ENCODE results near the gene FMN2.

The FMN2 gene

DNA sequence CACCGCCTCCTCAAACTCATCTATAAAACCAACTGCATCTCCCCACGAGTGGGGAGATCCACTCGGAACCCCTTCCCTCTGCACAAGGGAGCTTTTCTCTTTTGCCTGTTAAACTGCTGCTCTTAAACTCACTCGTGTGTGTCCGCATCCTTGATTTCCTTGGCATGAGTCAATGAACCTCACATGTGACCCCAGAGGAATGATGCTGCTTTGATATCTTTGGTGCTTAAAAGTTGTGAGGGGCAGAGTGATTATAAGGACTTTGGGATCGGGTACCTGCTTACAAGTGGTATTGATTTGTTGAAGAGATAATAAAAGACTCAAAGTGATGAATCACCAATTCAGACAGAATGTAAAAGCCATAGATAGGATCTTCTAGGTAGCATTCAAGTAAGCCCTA lies 394.9 kb downstream of the FMN2 start:
- no peaks in the 10 kb centered on the region for H3K27me3 ChIP-seq (ENCODE audit: control insufficient read depth in 1 of 2, insufficient read depth in 2 of 2, low read length in 2 of 2)
- H3K4me3 ChIP-seq (ENCODE audit: low read depth in 1 of 2, low read length in 2 of 2): no peak overlapping the region
- no peaks in the 10 kb centered on the region for H3K4me1 ChIP-seq (ENCODE audit: control insufficient read depth in 1 of 2, insufficient read depth in 2 of 2, low read length in 2 of 2)
- H3K9me3 ChIP-seq (ENCODE audit: control insufficient read depth in 1 of 2, low read length in 2 of 2): no peaks in the 10 kb centered on the region
- no peak overlapping the region for H3K9ac ChIP-seq (ENCODE audit: low read depth in 1 of 2, low read length in 2 of 2)
- H3K27ac ChIP-seq (ENCODE audit: low read depth, low read length): no peak overlapping the region
- H3K36me3 ChIP-seq (ENCODE audit: control insufficient read depth in 1 of 2, insufficient read depth in 2 of 2, low read length in 2 of 2): no peaks in the 10 kb centered on the region

DNA sequence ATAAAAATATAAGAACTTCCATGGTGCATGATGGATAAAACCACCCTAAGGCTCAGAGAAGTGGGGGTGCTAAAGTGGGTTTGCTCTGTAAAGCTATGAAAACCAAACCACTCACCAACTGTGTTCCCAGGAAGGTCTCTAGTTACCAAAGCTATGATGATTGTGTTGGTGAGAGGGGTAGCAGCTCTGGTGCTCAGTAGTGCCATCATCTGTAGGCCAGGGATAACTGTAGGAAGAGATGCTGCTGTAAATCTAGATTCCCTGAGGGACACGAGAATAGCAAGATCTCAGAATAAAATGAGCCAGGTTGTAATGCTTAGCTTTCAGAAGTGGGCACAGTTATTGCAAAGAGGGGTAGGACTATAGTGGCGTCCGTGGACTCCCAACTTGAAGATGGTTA lies 395.8 kb downstream of the FMN2 start:
- Histone ChIP-seq H3K4me1 (ENCODE audit: control insufficient read depth in 1 of 2, insufficient read depth in 2 of 2, low read length in 2 of 2) (no peaks in the 10 kb centered on the region), H3K9me3 (ENCODE audit: control insufficient read depth in 1 of 2, low read length in 2 of 2) (no peaks in the 10 kb centered on the region), H3K36me3 (ENCODE audit: control insufficient read depth in 1 of 2, insufficient read depth in 2 of 2, low read length in 2 of 2) (no peaks in the 10 kb centered on the region), H3K4me3 (ENCODE audit: low read depth in 1 of 2, low read length in 2 of 2) (no peak overlapping the region), H3K27me3 (ENCODE audit: control insufficient read depth in 1 of 2, insufficient read depth in 2 of 2, low read length in 2 of 2) (no peaks in the 10 kb centered on the region), H3K9ac (ENCODE audit: low read depth in 1 of 2, low read length in 2 of 2) (no peak overlapping the region), H3K27ac (ENCODE audit: low read depth, low read length) (no peak overlapping the region)

DNA sequence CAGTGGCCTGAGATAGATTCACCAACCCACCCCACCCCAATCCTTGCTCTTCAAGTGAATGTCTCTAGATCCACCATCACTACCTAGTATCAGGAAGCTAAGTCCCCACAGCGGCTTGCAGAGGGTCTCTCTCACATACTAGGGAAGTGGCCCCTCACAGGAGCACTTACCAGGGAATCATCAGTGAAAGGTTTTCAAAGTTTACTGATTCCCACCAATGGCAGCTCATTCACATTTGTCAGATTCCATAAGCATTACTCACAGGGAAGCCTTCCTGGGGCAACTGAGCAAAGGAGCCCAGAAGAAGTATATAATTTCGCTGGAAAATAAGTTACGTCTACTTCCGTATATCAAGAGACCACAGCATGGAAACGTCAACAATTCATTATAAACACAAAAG lies 399.5 kb downstream of the FMN2 start:
- no peaks in the 10 kb centered on the region for H3K36me3 ChIP-seq (ENCODE audit: control insufficient read depth in 1 of 2, insufficient read depth in 2 of 2, low read length in 2 of 2)
- no peak overlapping the region for H3K4me3 ChIP-seq (ENCODE audit: low read depth in 1 of 2, low read length in 2 of 2)
- no peaks in the 10 kb centered on the region for H3K27me3 ChIP-seq (ENCODE audit: control insufficient read depth in 1 of 2, insufficient read depth in 2 of 2, low read length in 2 of 2)
- H3K4me1 ChIP-seq (ENCODE audit: control insufficient read depth in 1 of 2, insufficient read depth in 2 of 2, low read length in 2 of 2): no peaks in the 10 kb centered on the region
- no peak overlapping the region for H3K27ac ChIP-seq (ENCODE audit: low read depth, low read length)
- no peaks in the 10 kb centered on the region for H3K9me3 ChIP-seq (ENCODE audit: control insufficient read depth in 1 of 2, low read length in 2 of 2)
- H3K9ac ChIP-seq (ENCODE audit: low read depth in 1 of 2, low read length in 2 of 2): no peak overlapping the region

DNA sequence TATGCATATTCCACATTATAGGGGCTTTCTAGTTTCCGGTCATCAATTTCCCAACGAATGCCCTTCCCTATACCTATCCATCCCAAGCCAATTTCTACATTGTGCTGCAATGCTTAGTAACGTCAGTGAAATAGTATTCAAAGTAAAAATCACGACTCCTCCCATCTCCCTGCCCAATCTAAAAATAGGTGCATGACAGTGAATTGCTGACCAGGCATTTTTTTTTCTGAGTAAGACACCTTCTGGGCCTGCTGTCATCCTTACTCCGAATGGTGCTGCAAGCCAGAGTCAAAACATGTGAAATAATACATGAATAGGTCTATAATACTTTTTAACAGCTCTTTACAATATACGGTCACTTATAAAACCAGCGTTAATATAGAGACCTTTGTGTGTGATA lies 400.1 kb downstream of the FMN2 start:
- Histone ChIP-seq H3K9ac (ENCODE audit: low read depth in 1 of 2, low read length in 2 of 2) (no peak overlapping the region), H3K4me1 (ENCODE audit: control insufficient read depth in 1 of 2, insufficient read depth in 2 of 2, low read length in 2 of 2) (no peaks in the 10 kb centered on the region), H3K4me3 (ENCODE audit: low read depth in 1 of 2, low read length in 2 of 2) (no peak overlapping the region), H3K9me3 (ENCODE audit: control insufficient read depth in 1 of 2, low read length in 2 of 2) (no peaks in the 10 kb centered on the region), H3K27ac (ENCODE audit: low read depth, low read length) (no peak overlapping the region), H3K36me3 (ENCODE audit: control insufficient read depth in 1 of 2, insufficient read depth in 2 of 2, low read length in 2 of 2) (no peaks in the 10 kb centered on the region), H3K27me3 (ENCODE audit: control insufficient read depth in 1 of 2, insufficient read depth in 2 of 2, low read length in 2 of 2) (no peaks in the 10 kb centered on the region)

DNA sequence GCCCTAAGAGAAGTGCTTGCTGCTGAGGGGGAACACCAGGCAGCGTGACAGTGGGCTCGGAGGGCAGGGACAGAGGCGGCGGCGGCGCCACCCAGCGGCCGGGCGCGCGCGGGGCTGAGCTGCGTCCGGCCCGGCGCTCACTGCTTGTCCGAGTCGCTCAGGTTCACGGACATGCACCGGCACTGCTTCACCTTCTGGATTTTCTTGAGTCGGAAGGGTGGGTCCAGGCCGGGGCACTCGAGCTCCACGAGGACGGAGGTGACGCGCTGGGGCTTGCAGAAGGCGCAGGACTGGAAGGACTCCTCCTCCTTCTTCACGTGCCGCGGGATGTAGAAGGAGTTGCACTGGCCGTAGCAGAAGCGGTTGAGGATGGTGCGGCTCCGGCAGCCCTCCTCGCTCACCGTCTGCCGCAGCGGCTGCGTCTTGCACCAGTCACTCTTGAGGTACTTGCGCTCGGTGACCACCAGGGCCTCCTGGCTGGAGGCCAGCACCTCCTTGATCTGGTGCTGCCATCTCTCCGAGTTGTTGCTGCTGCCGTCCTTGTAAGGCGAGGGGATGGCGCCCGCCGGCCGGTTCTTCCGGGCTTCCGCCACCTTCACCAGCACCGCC lies 401.3 kb downstream of the FMN2 start:
- Histone ChIP-seq H3K27ac (ENCODE audit: low read depth, low read length) (no peak overlapping the region), H3K9ac (ENCODE audit: low read depth in 1 of 2, low read length in 2 of 2) (no peak overlapping the region), H3K4me3 (ENCODE audit: low read depth in 1 of 2, low read length in 2 of 2) (no peak overlapping the region), H3K27me3 (ENCODE audit: control insufficient read depth in 1 of 2, insufficient read depth in 2 of 2, low read length in 2 of 2) (no peaks in the 10 kb centered on the region), H3K4me1 (ENCODE audit: control insufficient read depth in 1 of 2, insufficient read depth in 2 of 2, low read length in 2 of 2) (no peaks in the 10 kb centered on the region), H3K36me3 (ENCODE audit: control insufficient read depth in 1 of 2, insufficient read depth in 2 of 2, low read length in 2 of 2) (no peaks in the 10 kb centered on the region), H3K9me3 (ENCODE audit: control insufficient read depth in 1 of 2, low read length in 2 of 2) (no peaks in the 10 kb centered on the region)

DNA sequence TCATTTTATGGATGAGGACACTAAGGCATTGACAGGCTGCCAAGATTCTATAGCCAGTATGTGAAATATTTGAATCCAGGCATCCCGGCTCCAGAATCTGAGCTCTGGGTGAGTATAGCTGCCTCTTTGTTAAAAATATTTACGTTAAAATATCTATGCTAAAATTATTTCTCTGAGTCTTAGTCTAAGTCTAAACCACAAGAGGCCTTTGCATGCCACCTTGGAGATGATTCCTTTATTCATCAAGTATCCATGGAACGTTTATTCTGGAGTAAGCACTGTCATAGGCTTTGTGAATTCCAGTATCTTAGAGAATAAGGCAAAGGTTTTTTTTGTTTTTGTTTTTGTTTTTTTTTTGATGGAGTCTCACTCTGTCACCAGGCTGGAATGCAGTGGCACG lies 403.9 kb downstream of the FMN2 start:
- Histone ChIP-seq H3K27ac (ENCODE audit: low read depth, low read length) (no peak overlapping the region), H3K36me3 (ENCODE audit: control insufficient read depth in 1 of 2, insufficient read depth in 2 of 2, low read length in 2 of 2) (no peaks in the 10 kb centered on the region), H3K4me1 (ENCODE audit: control insufficient read depth in 1 of 2, insufficient read depth in 2 of 2, low read length in 2 of 2) (no peaks in the 10 kb centered on the region), H3K9ac (ENCODE audit: low read depth in 1 of 2, low read length in 2 of 2) (no peak overlapping the region), H3K9me3 (ENCODE audit: control insufficient read depth in 1 of 2, low read length in 2 of 2) (no peaks in the 10 kb centered on the region), H3K4me3 (ENCODE audit: low read depth in 1 of 2, low read length in 2 of 2) (no peak overlapping the region), H3K27me3 (ENCODE audit: control insufficient read depth in 1 of 2, insufficient read depth in 2 of 2, low read length in 2 of 2) (no peaks in the 10 kb centered on the region)

DNA sequence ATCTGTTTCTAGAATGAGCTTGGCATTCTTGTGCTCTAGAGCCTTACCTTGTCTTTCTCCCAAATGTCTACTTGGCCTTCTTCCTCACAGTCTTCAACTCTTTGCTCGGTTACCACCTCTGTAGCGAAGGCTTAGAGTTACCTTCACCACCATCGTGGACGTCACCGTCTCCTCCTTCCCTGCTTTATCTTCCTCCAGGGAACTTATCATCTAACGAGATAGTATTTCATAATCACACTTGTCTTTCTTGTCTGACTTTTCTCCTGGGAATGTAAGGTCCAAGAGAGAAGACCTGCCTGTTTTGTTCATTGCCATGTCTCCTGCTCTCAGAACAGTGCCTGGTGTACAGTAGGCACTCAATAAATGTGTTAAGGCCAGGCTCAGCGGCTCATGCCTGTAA lies 404.7 kb downstream of the FMN2 start:
- H3K27me3 ChIP-seq (ENCODE audit: control insufficient read depth in 1 of 2, insufficient read depth in 2 of 2, low read length in 2 of 2): no peaks in the 10 kb centered on the region
- no peaks in the 10 kb centered on the region for H3K4me1 ChIP-seq (ENCODE audit: control insufficient read depth in 1 of 2, insufficient read depth in 2 of 2, low read length in 2 of 2)
- no peak overlapping the region for H3K9ac ChIP-seq (ENCODE audit: low read depth in 1 of 2, low read length in 2 of 2)
- no peaks in the 10 kb centered on the region for H3K36me3 ChIP-seq (ENCODE audit: control insufficient read depth in 1 of 2, insufficient read depth in 2 of 2, low read length in 2 of 2)
- H3K27ac ChIP-seq (ENCODE audit: low read depth, low read length): no peak overlapping the region
- H3K4me3 ChIP-seq (ENCODE audit: low read depth in 1 of 2, low read length in 2 of 2): no peak overlapping the region
- H3K9me3 ChIP-seq (ENCODE audit: control insufficient read depth in 1 of 2, low read length in 2 of 2): no peaks in the 10 kb centered on the region

DNA sequence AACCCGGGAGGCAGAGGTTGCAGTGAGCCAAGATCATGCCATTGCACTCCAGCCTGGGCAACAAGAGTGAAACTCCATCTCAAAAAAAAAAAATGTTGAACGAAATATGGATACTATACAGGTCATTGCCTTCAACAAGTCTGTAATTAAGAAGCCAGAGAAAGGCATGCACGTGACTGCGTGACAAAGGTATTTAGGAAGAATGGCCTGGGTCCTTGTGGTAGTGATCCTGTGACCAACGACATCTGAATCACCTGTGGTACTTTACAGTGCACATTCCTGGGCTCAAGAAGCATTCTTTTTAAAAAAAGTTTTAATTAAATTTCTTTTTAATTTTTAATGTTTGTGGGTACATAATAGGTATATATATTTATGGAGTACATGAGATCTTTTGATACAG lies 405.3 kb downstream of the FMN2 start:
- no peaks in the 10 kb centered on the region for H3K36me3 ChIP-seq (ENCODE audit: control insufficient read depth in 1 of 2, insufficient read depth in 2 of 2, low read length in 2 of 2)
- H3K9ac ChIP-seq (ENCODE audit: low read depth in 1 of 2, low read length in 2 of 2): no peak overlapping the region
- no peaks in the 10 kb centered on the region for H3K27me3 ChIP-seq (ENCODE audit: control insufficient read depth in 1 of 2, insufficient read depth in 2 of 2, low read length in 2 of 2)
- H3K9me3 ChIP-seq (ENCODE audit: control insufficient read depth in 1 of 2, low read length in 2 of 2): no peaks in the 10 kb centered on the region
- H3K27ac ChIP-seq (ENCODE audit: low read depth, low read length): no peak overlapping the region
- no peak overlapping the region for H3K4me3 ChIP-seq (ENCODE audit: low read depth in 1 of 2, low read length in 2 of 2)
- no peaks in the 10 kb centered on the region for H3K4me1 ChIP-seq (ENCODE audit: control insufficient read depth in 1 of 2, insufficient read depth in 2 of 2, low read length in 2 of 2)

DNA sequence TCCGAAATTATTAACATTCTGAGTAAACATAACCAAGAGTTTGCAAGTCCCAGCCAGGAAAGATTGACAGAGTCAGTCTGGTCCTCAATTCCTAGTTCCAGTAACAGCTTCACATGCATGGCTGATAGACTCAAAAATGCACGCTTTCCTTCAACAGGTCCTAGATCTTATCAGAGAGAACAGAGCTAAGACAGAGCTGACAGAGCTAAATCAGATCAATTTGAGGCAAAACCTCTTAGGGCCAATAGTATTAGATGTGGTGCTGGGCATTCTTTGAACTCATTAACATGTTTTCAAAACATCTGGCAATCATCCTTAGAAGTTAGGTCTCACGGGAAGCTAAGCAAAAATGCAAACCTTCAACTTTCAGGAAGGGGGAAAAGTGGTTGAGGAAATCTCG lies 406.2 kb downstream of the FMN2 start:
- no peaks in the 10 kb centered on the region for H3K4me1 ChIP-seq (ENCODE audit: control insufficient read depth in 1 of 2, insufficient read depth in 2 of 2, low read length in 2 of 2)
- H3K27me3 ChIP-seq (ENCODE audit: control insufficient read depth in 1 of 2, insufficient read depth in 2 of 2, low read length in 2 of 2): no peaks in the 10 kb centered on the region
- H3K27ac ChIP-seq (ENCODE audit: low read depth, low read length): no peak overlapping the region
- no peaks in the 10 kb centered on the region for H3K9me3 ChIP-seq (ENCODE audit: control insufficient read depth in 1 of 2, low read length in 2 of 2)
- no peak overlapping the region for H3K4me3 ChIP-seq (ENCODE audit: low read depth in 1 of 2, low read length in 2 of 2)
- no peaks in the 10 kb centered on the region for H3K36me3 ChIP-seq (ENCODE audit: control insufficient read depth in 1 of 2, insufficient read depth in 2 of 2, low read length in 2 of 2)
- H3K9ac ChIP-seq (ENCODE audit: low read depth in 1 of 2, low read length in 2 of 2): no peak overlapping the region

DNA sequence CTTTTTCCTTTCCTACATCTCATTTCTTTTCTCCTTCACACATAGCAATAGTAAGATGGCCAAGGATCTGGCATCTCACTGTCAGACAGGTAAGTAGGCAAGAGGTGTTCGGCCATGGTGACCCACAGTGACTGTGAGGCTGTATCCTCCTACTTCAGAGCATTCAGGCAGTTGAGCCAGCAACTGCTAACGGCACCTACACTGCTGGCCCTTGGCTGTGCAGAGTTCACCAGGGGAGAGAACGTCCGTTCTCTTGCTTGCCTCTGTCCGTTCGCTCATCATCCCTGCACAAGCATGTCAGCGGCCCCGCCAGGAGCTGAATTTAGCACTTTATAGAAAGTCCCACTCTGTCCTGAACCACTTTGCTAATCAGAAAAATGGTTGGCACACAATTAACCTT lies 406.7 kb downstream of the FMN2 start:
- H3K27ac ChIP-seq (ENCODE audit: low read depth, low read length): no peak overlapping the region

DNA sequence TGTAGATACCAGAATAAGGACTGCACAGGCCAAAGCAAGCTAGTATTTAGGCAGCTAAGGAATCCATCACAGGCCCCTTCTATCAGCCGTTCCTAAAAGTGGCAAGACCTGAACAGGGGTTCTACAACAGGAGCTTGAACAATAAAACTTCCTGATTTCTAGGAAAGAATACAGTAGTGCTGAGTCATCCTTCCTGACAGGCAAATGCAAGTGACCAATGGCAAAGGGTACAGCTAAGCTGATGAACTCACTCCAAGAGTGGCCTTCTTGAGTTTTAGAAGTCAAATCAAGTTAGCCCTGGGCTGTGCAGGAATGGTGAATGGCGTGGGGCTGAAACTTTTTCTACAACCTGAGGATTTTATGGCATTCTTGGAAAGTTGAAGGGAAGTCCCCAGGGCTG lies 407.3 kb downstream of the FMN2 start:
- Histone ChIP-seq H3K4me1 (ENCODE audit: control insufficient read depth in 1 of 2, insufficient read depth in 2 of 2, low read length in 2 of 2) (no peaks in the 10 kb centered on the region), H3K9ac (ENCODE audit: low read depth in 1 of 2, low read length in 2 of 2) (no peak overlapping the region), H3K36me3 (ENCODE audit: control insufficient read depth in 1 of 2, insufficient read depth in 2 of 2, low read length in 2 of 2) (no peaks in the 10 kb centered on the region), H3K9me3 (ENCODE audit: control insufficient read depth in 1 of 2, low read length in 2 of 2) (no peaks in the 10 kb centered on the region), H3K27ac (ENCODE audit: low read depth, low read length) (no peak overlapping the region), H3K27me3 (ENCODE audit: control insufficient read depth in 1 of 2, insufficient read depth in 2 of 2, low read length in 2 of 2) (no peaks in the 10 kb centered on the region), H3K4me3 (ENCODE audit: low read depth in 1 of 2, low read length in 2 of 2) (no peak overlapping the region)

More for the DNA sequence above, 406.7 kb downstream of the FMN2 start:
- H3K4me3 ChIP-seq (ENCODE audit: low read depth in 1 of 2, low read length in 2 of 2): no peak overlapping the region
- H3K4me1 ChIP-seq (ENCODE audit: control insufficient read depth in 1 of 2, insufficient read depth in 2 of 2, low read length in 2 of 2): no peaks in the 10 kb centered on the region
- H3K36me3 ChIP-seq (ENCODE audit: control insufficient read depth in 1 of 2, insufficient read depth in 2 of 2, low read length in 2 of 2): no peaks in the 10 kb centered on the region
- no peak overlapping the region for H3K9ac ChIP-seq (ENCODE audit: low read depth in 1 of 2, low read length in 2 of 2)
- H3K27me3 ChIP-seq (ENCODE audit: control insufficient read depth in 1 of 2, insufficient read depth in 2 of 2, low read length in 2 of 2): no peaks in the 10 kb centered on the region
- H3K9me3 ChIP-seq (ENCODE audit: control insufficient read depth in 1 of 2, low read length in 2 of 2): no peaks in the 10 kb centered on the region
